ENCODE measurements around the gene TOP1.

TOP1 gene

DNA sequence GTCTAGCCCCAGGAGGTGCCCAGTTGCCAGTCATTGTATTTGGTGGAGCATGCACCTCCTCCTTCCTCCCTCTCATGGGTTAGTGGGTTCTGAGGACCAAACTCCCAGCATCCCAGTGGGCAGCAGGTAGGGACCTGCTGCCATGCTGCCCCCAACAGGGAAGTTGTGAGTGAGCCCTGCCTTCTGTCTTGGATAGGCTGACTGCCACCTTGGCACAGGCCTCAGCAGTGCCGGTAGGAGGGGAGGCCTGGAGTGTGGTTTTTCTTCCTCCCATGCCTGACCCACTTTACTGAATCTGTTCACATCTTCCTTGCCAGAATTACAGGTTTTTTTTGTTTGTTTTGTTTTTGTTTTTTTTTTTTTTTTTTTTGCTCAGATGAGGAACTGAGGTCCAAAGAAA, 133.3 kb downstream of the TOP1 start:
- Histone ChIP-seq H3K4me1 (ENCODE audit: control insufficient read depth, insufficient read depth, low read length) (no peaks in the 10 kb centered on the region), H3K27me3 (ENCODE audit: control insufficient read depth, insufficient read depth, low read length) (no peaks in the 10 kb centered on the region), H3K9ac (ENCODE audit: low read length) (no peak overlapping the region), H3K4me3 (ENCODE audit: low read length) (no peak overlapping the region), H3K36me3 (ENCODE audit: control insufficient read depth, insufficient read depth, low read length) (peaks cover 38% of the 10 kb centered on the region), H3K27ac (ENCODE audit: low read depth, low read length) (no peak overlapping the region)

DNA sequence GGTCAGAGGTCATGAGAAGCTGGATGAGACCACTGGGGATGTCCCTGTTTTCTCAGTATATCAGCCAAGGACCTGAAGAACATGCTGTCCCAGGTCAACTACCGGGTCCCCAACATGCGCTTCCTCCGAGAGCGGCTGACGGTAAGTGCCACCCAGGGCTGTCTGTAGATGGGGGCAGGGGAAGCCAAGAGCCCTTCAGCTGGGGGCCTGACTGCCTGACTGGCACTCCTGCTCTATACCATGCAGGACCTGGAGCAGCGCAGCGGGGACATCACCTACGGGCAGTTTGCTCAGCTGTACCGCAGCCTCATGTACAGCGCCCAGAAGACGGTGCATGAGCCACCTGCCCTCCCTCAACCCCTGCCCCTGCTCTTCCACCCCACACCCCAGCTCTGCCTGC, 133.8 kb downstream of the TOP1 start:
- Histone ChIP-seq H3K4me1 (ENCODE audit: control insufficient read depth, insufficient read depth, low read length) (no peaks in the 10 kb centered on the region), H3K27me3 (ENCODE audit: control insufficient read depth, insufficient read depth, low read length) (no peaks in the 10 kb centered on the region), H3K9ac (ENCODE audit: low read length) (no peak overlapping the region), H3K4me3 (ENCODE audit: low read length) (no peak overlapping the region), H3K27ac (ENCODE audit: low read depth, low read length) (no peak overlapping the region), H3K36me3 (ENCODE audit: control insufficient read depth, insufficient read depth, low read length) (peaks cover 42% of the 10 kb centered on the region)

DNA sequence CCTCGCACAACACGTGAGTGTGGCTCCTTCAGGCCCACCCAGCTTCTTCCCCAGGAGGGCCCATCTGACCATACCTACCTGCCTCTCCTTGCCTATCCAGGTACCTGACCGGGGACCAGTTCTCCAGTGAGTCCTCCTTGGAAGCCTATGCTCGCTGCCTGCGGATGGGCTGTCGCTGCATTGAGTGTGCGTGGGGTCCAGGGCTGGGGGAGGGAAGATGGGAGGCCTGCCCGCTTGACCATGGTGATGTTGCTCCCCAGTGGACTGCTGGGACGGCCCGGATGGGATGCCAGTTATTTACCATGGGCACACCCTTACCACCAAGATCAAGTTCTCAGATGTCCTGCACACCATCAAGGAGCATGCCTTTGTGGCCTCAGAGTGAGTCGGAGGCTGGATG, 135.2 kb downstream of the TOP1 start:
- no peak overlapping the region for H3K4me3 ChIP-seq (ENCODE audit: low read length)
- H3K27ac ChIP-seq (ENCODE audit: low read depth, low read length): no peak overlapping the region
- H3K36me3 ChIP-seq (ENCODE audit: control insufficient read depth, insufficient read depth, low read length): peaks cover 53% of the 10 kb centered on the region
- H3K4me1 ChIP-seq (ENCODE audit: control insufficient read depth, insufficient read depth, low read length): no peaks in the 10 kb centered on the region
- H3K9ac ChIP-seq (ENCODE audit: low read length): no peak overlapping the region
- no peaks in the 10 kb centered on the region for H3K27me3 ChIP-seq (ENCODE audit: control insufficient read depth, insufficient read depth, low read length)

DNA sequence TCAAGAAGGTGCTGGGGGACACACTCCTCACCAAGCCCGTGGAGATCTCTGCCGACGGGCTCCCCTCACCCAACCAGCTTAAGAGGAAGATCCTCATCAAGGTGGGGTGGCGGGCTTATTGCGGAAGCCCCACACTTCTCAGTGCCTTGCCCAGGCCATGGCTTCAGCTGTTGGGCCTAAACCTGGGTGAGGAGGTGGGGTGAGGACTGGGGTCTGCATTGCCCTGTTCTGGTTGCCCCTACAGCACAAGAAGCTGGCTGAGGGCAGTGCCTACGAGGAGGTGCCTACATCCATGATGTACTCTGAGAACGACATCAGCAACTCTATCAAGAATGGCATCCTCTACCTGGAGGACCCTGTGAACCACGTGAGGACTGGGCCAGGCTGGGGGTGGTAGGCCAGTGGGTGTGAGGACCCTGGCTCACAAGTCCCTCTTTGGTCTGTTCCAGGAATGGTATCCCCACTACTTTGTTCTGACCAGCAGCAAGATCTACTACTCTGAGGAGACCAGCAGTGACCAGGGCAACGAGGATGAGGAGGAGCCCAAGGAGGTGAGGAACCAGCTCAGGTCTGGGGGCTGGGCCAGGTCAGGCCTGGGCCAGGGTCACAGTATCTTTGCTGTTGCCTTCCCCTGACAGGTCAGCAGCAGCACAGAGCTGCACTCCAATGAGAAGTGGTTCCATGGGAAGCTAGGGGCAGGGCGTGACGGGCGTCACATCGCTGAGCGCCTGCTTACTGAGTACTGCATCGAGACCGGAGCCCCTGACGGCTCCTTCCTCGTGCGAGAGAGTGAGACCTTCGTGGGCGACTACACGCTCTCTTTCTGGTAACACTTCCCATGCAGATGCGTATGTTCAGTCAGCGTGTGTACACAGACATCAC, 136.6 kb downstream of the TOP1 start:
- H3K4me1 ChIP-seq (ENCODE audit: control insufficient read depth, insufficient read depth, low read length): no peaks in the 10 kb centered on the region
- H3K27ac ChIP-seq (ENCODE audit: low read depth, low read length): no peak overlapping the region
- H3K27me3 ChIP-seq (ENCODE audit: control insufficient read depth, insufficient read depth, low read length): no peaks in the 10 kb centered on the region
- no peak overlapping the region for H3K9ac ChIP-seq (ENCODE audit: low read length)
- peaks cover 62% of the 10 kb centered on the region for H3K36me3 ChIP-seq (ENCODE audit: control insufficient read depth, insufficient read depth, low read length)
- H3K4me3 ChIP-seq (ENCODE audit: low read length): no peak overlapping the region

DNA sequence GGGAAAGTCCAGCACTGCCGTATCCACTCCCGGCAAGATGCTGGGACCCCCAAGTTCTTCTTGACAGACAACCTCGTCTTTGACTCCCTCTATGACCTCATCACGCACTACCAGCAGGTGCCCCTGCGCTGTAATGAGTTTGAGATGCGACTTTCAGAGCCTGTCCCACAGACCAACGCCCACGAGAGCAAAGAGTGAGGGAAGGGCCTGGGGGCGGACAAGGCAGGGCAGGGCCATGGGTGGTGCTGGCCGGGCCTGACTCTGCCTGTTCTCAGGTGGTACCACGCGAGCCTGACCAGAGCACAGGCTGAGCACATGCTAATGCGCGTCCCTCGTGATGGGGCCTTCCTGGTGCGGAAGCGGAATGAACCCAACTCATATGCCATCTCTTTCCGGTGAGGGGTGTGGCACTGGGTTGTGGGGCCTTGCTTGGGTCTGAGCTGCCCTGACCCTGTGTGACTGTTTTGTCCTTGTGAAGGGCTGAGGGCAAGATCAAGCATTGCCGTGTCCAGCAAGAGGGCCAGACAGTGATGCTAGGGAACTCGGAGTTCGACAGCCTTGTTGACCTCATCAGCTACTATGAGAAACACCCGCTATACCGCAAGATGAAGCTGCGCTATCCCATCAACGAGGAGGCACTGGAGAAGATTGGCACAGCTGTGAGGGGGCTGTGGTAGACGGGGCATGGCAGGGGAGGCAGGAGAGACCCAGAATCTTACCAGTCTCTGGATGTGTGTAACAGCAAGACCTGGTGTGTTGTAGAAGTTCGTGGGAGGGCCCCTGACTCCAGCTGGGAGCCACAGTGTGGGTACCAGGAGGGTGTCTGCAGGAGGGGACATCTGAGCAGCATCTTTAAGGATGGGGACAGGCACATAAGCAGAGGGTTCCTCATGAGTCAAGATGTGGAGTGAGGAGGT, 137.8 kb downstream of the TOP1 start:
- Histone ChIP-seq H3K9ac (ENCODE audit: low read length) (no peak overlapping the region), H3K4me1 (ENCODE audit: control insufficient read depth, insufficient read depth, low read length) (no peaks in the 10 kb centered on the region), H3K27ac (ENCODE audit: low read depth, low read length) (no peak overlapping the region), H3K4me3 (ENCODE audit: low read length) (no peak overlapping the region), H3K27me3 (ENCODE audit: control insufficient read depth, insufficient read depth, low read length) (no peaks in the 10 kb centered on the region), H3K36me3 (ENCODE audit: control insufficient read depth, insufficient read depth, low read length) (peaks cover 70% of the 10 kb centered on the region)

DNA sequence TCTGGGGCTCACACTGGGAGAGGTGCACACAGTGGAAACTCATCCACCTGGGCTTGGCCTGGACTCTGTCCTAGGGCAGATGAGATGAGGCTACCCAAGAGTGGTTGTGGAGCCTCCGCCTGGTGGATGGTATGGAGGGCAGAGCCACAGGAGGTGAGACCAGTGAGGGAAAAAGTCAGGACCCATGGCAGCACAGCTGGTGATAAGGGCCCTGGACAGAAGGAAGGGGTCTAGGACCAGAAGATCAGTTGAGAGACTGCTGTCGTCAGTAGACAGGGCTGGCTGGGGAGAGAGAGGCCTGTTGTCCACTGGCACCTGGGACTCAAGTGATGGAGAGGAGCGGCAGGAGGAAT, 138.5 kb downstream of the TOP1 start:
- Histone ChIP-seq H3K4me1 (ENCODE audit: control insufficient read depth, insufficient read depth, low read length) (no peaks in the 10 kb centered on the region), H3K27me3 (ENCODE audit: control insufficient read depth, insufficient read depth, low read length) (no peaks in the 10 kb centered on the region), H3K4me3 (ENCODE audit: low read length) (no peak overlapping the region), H3K36me3 (ENCODE audit: control insufficient read depth, insufficient read depth, low read length) (peaks cover 73% of the 10 kb centered on the region), H3K9ac (ENCODE audit: low read length) (no peak overlapping the region), H3K27ac (ENCODE audit: low read depth, low read length) (no peak overlapping the region)

DNA sequence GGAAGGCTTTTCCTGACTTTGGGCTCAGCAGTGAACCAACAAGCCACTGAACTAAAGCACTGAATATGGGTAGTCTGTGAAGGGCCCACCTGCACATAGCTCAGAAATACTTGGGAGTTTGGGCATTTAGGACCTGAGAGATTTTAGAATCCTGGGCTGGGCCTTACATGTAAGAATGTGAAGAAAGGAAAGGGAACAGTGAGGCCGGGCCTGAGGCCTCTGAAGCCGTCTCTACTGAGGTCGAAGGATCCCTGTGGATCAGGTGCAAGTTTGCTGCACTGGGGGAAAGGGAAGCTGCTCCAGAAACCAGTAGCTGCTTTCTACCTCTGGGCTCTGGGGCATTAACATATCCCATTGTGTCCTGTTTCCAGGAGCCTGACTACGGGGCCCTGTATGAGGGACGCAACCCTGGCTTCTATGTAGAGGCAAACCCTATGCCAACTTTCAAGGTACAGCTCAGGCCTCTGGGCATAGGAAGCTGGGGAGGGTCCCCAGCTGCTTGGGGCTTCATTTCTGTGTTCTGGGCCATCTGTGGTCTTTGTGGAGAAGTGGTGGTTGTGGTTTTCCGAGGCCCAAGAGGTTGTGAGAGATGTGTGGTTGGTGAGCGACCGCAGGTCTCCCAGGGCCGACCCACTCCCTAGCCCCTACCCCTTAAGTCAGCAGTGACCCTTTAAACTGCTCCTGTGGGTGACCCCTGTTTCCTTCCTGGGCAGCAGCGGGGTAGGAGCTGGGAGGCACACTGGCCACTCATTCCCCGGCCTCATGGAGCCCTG, 139.0 kb downstream of the TOP1 start:
- Histone ChIP-seq H3K27ac (ENCODE audit: low read depth, low read length) (no peak overlapping the region), H3K9ac (ENCODE audit: low read length) (no peak overlapping the region), H3K4me1 (ENCODE audit: control insufficient read depth, insufficient read depth, low read length) (no peaks in the 10 kb centered on the region), H3K4me3 (ENCODE audit: low read length) (no peak overlapping the region), H3K36me3 (ENCODE audit: control insufficient read depth, insufficient read depth, low read length) (peaks cover 75% of the 10 kb centered on the region), H3K27me3 (ENCODE audit: control insufficient read depth, insufficient read depth, low read length) (no peaks in the 10 kb centered on the region)

DNA sequence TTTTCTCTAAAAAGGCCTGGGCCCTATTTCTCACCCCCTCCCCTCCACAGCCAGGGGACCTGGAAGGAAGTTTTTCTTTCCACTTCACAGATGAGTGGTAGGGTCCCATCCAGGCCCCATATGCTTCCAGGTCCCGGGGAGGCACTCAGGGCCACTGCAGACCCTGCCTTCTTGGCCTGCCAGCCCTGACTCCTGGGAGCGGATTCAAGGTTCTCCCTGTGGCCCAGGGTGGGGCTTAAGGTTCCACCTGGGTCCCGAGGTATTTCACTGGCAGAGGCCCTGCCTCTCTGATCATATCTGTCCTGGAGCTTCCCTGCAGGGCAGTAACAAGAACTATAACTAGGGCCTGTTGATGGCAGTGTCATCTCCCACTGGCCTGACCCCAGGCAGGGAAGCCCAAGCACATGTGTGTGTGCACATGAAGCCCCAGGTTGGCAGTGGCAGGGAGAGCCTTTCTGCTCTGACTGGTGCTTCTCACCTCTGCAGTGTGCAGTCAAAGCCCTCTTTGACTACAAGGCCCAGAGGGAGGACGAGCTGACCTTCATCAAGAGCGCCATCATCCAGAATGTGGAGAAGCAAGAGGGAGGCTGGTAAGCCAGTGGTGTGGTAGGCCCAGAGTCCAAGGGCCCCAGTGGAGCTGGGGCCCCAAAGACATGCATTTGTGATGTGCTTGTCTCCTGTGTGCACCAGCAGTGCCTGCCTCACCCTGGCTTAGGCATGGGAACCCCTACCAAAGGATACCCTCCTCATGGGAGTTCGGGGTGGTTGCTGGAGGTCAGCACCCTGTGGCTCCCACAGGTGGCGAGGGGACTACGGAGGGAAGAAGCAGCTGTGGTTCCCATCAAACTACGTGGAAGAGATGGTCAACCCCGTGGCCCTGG, 139.9 kb downstream of the TOP1 start:
- no peak overlapping the region for H3K9ac ChIP-seq (ENCODE audit: low read length)
- no peaks in the 10 kb centered on the region for H3K27me3 ChIP-seq (ENCODE audit: control insufficient read depth, insufficient read depth, low read length)
- H3K4me3 ChIP-seq (ENCODE audit: low read length): no peak overlapping the region
- no peaks in the 10 kb centered on the region for H3K4me1 ChIP-seq (ENCODE audit: control insufficient read depth, insufficient read depth, low read length)
- H3K27ac ChIP-seq (ENCODE audit: low read depth, low read length): no peak overlapping the region
- peaks cover 76% of the 10 kb centered on the region for H3K36me3 ChIP-seq (ENCODE audit: control insufficient read depth, insufficient read depth, low read length)

DNA sequence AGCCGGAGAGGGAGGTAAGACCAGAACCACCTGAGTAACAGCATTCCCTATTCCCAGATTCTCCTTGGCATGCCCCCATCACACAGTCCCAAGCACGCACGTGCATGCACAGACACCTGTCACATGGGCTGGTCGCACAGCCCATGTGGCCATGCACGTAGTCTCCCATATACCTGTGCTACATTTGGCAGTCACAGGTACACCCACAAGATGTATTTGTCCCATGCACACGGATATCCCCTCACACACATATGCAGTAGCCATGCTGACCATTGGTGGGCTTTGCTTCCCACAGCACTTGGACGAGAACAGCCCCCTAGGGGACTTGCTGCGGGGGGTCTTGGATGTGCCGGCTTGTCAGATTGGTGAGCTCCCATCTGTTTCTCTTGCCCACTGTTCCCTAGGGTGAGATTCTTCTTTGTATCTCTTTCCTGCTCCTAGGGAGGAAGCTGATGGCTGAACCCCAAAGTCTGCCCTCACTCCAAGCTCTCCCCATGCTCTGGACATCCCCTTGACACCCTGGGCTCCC, 140.6 kb downstream of the TOP1 start:
- H3K36me3 ChIP-seq (ENCODE audit: control insufficient read depth, insufficient read depth, low read length): peaks cover 75% of the 10 kb centered on the region
- H3K27me3 ChIP-seq (ENCODE audit: control insufficient read depth, insufficient read depth, low read length): no peaks in the 10 kb centered on the region
- no peak overlapping the region for H3K4me3 ChIP-seq (ENCODE audit: low read length)
- no peak overlapping the region for H3K27ac ChIP-seq (ENCODE audit: low read depth, low read length)
- H3K4me1 ChIP-seq (ENCODE audit: control insufficient read depth, insufficient read depth, low read length): no peaks in the 10 kb centered on the region
- H3K9ac ChIP-seq (ENCODE audit: low read length): no peak overlapping the region

DNA sequence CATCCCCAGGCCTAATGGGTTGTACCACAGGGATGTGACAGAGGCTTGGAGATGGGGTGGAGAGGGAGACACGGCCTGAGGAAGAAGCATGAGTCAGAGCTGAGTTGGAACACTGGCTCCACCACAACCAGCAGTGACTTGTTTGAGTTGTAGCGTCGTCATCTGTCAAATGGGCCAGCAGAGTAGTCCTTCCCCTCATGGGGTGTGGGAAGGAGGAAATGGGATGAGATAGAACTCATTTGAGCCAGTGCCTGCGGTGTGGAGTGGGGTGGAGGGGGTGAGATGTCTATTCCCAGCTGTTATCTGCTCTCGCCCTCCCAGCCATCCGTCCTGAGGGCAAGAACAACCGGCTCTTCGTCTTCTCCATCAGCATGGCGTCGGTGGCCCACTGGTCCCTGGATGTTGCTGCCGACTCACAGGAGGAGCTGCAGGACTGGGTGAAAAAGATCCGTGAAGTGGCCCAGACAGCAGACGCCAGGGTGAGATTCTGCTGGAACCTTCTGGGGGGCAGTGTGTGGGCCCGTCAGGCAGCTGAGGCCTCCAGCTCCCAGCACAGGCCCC, 141.2 kb downstream of the TOP1 start:
- Histone ChIP-seq H3K9ac (ENCODE audit: low read length) (no peak overlapping the region), H3K4me3 (ENCODE audit: low read length) (no peak overlapping the region), H3K4me1 (ENCODE audit: control insufficient read depth, insufficient read depth, low read length) (peaks cover 2% of the 10 kb centered on the region), H3K27ac (ENCODE audit: low read depth, low read length) (no peak overlapping the region), H3K36me3 (ENCODE audit: control insufficient read depth, insufficient read depth, low read length) (peaks cover 72% of the 10 kb centered on the region), H3K27me3 (ENCODE audit: control insufficient read depth, insufficient read depth, low read length) (no peaks in the 10 kb centered on the region)

DNA sequence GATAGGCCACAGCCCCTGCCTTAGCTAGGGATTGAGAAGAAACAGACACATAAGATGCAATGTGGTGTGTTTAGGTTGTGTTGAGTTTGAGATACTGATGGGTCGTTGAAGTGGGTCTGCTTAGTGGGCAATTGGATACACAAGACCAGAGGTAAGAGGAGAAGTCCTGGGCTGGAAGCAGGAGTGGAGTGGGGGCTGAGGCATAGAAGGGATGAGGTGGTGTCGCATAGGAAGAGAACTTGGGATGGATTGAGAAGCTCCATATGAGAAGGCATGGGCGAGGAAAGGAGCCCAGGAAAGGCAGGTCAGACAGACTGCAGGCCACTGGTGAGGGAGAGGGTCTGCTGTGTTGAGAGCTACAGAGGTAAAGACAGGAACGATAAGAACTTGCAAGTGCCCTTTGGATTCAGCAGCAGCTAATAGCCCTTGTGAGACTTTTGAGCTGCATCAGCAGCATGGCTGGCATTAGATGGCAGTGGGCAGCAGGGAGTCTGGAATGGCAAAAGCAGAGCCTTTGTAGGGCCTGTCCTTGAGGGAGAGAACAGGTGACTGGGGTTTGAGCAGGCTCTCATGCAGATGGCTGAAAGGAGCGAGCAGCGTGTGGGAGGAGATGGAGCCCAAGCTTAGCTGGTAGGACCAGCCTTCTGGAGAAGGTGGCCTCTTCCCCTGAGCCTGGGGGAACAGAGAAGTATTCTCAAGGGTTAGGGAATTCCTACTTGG, 141.9 kb downstream of the TOP1 start:
- H3K4me1 ChIP-seq (ENCODE audit: control insufficient read depth, insufficient read depth, low read length): peaks cover 3% of the 10 kb centered on the region
- H3K27ac ChIP-seq (ENCODE audit: low read depth, low read length): no peak overlapping the region
- peaks cover 66% of the 10 kb centered on the region for H3K36me3 ChIP-seq (ENCODE audit: control insufficient read depth, insufficient read depth, low read length)
- no peak overlapping the region for H3K4me3 ChIP-seq (ENCODE audit: low read length)
- H3K27me3 ChIP-seq (ENCODE audit: control insufficient read depth, insufficient read depth, low read length): no peaks in the 10 kb centered on the region
- H3K9ac ChIP-seq (ENCODE audit: low read length): no peak overlapping the region
